HT-29 (cell line): Measurements from ENCODE around the gene SOX8. TPM values are rescaled to one million over a fixed set of nuclear protein-coding genes. Genes with fewer than 3 reads are reported as not detected.
"Not testable (repeated sequence)": the region's sequence is repeated elsewhere in the genome, so short reads cannot be mapped to it uniquely, and the experiment has no call there.

Source experiments
- DNase-seq: peaks from one replicate; pipeline ENCODE4 v3.0.0-alpha.2; 2015; ENCODE audit warnings: low spot score
- total RNA-seq: library from RNA; depleted of rRNA; stranded (reverse); fragments of >200 nt; shearing (Covaris generic); gene quantifications from 2 replicates; pipeline ENCODE4 v1.2.3, GENCODE V29; 2014; rRNA removed

SOX8 gene
- total RNA-seq: 0.08 and 0.61 TPM in 2 replicates

DNA sequence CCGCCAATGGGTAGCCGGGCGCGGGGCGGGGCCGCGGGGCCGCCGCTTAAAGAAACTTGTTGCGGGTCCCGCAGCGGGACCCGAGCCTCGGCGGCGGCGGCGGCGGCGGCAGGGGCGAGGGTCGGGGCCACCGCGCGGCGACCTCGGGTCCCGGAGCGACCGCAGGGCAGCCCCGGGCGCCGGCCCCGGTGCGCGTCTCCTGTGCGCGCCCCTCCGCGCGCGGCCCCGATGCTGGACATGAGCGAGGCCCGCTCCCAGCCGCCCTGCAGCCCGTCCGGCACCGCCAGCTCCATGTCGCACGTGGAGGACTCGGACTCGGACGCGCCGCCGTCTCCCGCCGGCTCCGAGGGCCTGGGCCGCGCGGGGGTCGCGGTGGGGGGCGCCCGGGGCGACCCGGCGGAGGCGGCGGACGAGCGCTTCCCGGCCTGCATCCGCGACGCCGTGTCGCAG is at the start of gene SOX8:
Gene SOX8 (plus strand): TSS at position 76 of the 450 bp plus-strand sequence. CDS start 153 bp downstream, at position 229.
- DNase-seq: no peak

DNA sequence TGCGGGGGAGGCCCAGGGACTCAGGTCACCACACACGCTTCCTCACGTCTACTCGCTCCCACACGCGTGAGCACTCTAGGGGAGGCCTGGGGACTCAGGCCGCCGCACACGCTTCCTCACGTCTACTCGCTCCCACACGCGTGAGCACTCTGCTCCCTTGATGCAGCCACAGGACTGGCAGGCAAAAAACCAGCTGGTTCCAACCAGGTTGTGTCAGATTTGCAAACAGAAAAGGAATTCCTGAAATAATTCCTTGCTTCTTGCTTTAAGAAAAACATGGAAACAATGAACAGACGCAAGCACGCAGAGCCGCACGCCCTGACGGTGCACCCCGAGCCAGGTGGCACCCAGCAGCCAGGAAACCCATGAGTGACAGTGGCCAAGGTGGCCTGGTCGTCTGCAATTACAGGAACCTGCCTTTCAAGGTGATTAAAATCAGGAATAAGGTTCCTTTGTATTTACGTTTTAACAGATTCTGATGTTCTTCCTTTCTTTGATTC is 48.7 kb upstream of the SOX8 start:
- no peak for DNase-seq

DNA sequence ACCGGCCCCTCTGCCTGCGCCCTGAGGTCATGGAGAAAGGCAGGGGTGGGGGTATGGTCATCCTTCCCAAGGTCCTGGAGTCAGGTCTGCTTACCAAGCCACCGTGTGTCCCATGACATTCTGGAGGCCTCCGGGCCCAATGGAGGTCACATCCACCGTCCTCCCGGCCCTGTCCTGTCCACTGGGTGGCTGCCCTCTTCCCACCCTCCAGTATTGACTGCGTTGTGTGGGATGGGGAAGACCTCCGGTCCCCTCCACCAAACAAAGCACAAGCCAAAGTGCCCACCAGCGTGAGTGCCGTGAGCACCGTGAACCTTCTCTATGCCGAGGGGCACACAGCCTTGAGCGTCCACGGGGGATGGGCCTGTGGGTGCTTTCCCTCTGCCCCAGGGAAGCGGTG is 48.0 kb upstream of the SOX8 start:
- no peak for DNase-seq

DNA sequence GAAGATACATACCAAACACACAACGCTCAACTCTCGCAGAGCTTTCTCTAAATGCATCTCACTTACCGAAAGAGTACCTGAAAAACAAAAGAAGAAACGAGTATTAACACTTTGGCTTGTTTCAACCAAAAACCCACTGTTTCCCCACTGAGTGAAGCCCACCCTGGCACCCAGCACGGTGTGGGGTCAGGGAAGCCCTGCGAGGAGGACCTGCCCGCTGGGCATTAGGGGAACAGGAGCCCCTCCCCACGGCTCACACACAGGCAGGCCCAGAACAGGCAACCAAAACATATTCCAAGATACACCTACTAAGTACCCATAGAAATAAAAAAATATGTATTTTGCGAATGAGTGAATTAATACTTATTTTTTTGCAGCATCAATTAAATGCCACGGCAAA is 47.4 kb upstream of the SOX8 start:
- DNase-seq: no peak

DNA sequence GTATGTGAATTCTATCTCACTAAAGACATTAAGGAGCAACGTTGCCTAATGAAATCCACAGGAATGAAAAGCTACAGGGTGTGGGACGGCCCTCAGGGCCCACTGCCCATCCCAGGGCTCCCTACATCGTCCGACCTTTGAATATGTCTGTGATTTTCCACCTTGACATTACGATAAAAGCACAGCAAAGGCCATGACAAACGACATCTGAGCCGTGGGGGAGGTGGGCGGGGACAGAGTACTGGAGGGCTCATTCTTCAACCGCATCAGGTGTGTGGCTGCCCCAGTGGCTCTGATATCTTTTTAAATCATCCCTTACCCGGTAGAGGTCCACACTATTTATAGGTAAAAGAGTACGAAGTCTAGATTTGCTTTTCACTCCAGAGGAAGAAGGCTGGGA is 45.9 kb upstream of the SOX8 start:
- no peak for DNase-seq

DNA sequence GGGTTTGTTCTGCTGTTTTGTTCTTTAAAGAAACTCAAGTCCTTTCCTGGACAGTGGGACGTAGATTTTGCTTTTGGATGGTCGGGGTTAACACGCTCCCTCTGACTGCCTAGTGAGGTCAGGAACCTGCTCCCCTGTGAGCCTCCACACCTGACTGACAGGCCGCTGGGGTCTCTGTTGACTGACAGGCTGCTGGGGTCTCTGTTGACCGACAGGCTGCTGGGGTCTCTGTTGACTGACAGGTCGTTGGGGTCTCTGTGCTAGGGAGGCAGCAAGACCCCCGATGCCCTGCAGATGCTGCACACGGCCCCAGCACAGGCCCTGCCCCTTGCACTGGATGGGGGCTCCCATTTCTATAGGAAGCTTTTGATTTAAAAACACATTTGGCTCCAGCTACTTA is 44.3 kb upstream of the SOX8 start:
- DNase-seq: no peak

DNA sequence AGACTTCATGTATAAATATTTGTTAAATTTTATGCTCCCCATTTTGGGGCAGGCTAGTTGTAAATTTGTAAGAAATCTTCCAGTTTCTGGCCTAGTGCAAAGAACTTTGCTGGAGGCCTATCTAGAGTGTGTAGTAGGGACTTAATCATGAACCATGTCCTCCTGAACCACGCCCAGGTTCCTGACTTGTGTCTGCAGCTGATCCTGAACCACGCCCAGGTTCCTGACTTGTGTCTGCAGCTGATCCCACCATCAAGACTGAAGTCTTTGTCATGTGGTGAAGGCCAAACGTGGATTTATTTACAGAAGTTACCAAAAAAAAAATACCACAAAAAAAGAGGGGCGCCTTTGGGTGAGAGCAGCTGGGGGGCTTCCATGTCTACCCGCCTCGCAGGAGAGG is 43.8 kb upstream of the SOX8 start:
- DNase-seq: no peak

DNA sequence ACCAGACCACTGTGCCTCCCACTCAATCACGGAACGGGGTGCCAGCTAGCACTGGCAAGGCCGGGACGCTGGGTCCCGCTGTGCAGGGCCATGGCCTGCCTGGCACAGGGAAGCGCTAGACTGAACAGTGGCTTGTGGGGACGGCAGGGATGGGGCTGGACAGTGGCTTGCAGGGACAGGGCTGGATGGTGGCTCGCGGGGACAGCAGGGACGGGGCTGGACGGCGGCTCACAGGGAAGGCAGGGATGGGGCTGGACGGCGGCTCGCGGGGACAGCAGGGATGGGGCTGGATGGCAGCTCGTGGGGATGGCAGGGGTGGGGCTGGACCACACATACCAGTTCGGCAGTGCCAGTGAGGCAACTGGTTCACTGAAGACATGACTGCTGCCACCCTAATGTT is 43.4 kb upstream of the SOX8 start:
- DNase-seq: no peak

DNA sequence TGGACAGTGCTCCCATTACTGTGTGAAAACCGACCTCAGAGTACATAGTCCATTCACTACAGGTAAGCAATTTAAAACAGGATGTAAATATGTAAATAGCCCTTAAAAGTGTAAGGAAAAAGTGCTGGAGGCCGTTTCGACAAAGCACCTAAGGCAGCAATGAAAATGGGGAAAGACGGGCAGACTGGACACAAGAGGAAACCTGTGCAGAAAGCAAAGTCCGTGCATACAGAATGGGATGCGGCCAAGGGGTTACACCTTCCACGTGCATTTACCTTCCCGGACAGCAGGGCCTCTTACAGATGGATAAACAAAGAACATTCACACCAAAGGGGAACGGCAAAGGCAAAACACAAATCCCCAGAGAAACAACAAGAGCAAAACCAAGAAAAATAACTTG is 42.8 kb upstream of the SOX8 start:
- no peak for DNase-seq

DNA sequence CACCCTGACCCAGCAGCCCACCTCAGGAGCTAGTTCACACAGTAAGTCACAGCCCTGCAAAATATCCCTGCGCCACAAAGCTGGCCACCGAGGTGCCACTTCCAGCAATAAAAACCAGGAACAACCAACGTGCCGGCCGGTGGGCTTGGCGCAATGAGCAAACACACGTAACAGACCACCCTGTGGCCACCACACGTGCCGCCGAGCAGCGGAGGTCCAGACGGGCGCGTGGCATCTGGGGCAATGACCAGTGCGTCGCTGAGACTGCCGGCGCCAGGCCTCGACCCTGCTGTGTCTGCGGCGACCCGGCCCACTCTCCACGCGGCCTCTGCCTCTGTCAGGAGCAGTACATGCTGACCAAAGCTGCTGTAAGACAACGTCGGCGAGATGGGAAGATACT is 42.3 kb upstream of the SOX8 start:
- no peak for DNase-seq

DNA sequence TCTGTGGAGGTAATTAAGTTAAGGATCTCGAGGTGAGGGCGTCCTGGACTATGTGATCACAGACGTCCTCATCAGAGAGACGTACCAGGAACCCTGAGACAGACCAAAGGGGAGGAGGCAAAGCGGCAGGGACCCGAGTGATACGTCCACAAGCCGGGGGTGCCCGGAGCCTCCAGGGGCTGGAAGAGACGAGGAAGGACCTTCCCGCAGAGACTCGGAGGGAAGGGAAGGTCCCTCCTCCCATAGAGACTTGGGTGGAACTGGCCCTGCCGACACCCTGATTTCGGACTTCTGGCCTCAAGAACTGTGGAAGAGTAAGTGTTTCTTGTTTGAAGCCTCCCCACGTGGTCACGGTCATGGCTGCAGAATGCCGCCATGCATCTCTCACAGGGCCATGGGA is 41.6 kb upstream of the SOX8 start:
- no peak for DNase-seq

DNA sequence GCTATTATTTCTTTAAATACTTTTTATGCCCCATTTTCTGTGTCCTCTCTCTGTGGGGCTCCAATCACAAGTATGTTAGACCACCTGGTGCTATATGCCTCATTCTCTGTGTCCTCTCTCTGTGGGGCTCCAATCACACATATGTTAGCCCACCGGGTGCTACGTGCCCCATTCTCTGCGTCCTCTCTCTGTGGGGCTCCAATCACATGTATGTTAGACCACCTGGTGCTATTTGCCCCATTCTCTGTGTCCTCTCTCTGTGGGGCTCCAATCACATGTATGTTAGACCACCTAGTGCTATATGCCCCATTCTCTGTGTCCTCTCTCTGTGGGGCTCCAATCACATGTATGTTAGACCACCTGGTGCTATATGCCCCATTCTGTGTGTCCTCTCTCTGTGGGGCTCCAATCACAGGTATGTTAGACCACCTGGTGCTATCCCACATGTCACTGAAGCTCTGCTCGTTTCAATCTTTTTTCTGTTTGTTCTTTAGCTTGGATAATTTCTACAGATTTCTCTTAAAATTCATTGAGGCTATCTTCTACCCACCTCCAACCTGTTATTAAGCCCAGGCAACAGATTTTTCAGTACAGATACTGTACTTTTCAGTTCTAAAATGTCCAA is 39.0 kb upstream of the SOX8 start:
- no peak for DNase-seq

DNA sequence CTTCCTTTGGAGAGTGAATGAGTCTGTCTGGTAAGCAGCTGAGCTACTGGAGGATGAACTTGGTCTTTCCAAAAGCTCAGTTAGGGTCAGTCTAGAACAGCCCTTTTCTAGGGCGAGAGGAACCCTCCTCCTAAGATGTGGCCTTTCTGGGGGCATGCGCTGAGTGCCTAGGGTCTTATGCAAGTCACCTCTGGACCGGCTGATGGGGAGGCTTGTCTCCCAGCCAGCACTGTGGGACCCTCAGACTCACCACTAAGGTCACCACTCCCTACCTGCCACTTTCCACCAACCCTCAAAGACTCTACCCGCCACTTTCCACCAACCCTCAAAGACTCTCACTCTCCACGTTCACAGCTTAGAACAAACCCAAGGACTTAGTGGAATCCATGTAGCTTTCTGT is 37.6 kb upstream of the SOX8 start:
- DNase-seq: no peak

DNA sequence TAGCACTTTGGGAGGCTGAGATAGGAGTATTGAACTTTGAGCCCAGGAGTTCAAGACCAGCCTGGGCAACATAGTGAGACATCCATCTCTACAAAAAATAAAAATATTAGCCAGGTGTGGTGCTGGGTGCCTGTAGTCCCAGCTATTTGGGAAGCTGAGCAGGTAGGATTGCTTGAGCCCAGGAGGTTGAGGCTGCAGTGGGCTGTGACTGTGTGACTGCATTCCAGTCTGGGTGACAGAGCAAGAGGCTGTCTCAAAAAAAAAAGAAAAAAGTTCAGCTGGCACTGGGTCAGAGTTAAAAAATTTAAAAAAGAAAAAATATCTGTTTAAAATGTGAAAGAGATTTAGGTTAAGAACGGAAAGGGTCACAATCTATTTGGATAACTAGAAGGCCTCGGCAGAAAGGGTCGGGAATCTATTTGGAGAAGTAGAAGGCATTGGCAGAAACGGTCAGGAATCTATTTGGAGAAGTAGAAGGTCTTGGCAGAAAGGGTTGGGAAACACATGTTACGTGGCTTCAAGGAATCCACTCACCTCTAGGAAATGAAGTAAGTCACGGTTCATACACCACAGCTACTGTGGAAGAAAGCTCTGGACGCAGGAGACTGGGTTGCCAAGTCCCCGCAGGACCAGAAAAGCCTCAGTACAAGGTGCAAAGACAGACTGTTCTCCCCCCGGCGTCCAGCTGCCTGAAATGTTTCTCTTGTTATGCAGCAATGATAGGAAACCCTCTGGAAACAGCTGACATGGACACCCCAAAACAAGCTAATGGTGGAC is 36.1 kb upstream of the SOX8 start:
- no peak for DNase-seq

DNA sequence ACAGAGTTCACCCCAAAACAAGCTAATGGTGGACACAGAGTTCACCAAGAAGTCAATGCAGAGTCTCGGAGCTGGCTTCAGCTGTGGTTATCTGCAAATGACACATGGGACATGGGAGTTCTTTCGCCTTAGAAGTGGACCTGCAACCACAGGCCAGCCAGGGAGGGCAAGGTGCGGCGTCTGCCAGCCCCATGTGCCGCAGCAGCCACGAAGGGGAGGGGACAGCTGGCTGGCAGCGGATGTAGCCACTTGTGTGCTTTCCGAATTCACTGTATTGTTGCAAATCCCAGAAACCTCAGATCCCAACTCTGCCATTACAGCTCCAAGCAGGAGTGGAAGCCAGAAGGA is 35.5 kb upstream of the SOX8 start:
- DNase-seq: no peak

DNA sequence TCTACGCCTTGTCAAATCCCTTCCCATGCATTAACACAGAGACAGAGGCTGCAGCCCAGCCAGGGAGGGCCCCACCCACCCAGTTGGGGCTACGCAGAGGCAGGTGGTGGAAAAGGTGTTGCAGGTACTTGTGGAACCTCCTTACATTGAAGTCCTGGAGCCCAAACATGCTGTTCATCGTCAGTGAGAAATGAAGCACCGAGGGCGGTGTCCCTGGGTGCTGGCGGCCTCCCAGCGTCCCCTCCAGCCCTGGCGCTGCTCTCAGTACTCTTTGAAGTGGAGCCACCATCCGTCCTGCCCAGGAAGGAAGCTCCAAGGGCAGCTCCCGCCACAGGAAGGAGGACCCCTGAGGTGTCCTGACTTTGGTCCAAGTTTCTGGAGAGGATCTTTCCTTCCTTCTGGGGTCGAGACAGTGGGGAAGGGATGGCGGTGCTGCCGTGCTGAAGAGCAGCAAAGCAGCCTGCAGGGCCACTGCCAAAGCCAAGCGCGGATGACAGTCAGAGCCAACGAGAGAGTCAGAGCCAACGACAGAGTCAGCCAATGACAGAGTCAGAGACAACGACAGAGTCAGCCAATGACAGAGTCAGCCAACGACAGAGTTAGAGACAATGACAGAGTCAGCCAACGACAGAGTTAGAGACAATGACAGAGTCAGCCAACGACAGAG is 34.2 kb upstream of the SOX8 start:
- DNase-seq: no peak

DNA sequence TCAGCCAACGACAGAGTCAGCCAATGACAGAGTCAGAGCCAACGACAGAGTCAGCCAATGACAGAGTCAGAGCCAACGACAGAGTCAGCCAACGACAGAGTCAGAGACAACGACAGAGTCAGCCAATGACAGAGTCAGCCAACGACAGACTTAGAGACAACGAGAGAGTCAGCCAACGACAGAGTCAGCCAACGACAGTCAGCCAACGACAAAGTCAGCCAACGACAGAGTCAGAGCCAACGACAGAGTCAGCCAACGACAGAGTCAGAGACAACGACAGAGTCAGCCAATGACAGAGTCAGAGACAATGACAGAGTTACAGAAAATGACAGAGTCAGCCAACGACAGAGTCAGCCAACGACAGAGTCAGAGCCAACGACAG is 33.7 kb upstream of the SOX8 start:
- DNase-seq: not testable (repeated sequence)

DNA sequence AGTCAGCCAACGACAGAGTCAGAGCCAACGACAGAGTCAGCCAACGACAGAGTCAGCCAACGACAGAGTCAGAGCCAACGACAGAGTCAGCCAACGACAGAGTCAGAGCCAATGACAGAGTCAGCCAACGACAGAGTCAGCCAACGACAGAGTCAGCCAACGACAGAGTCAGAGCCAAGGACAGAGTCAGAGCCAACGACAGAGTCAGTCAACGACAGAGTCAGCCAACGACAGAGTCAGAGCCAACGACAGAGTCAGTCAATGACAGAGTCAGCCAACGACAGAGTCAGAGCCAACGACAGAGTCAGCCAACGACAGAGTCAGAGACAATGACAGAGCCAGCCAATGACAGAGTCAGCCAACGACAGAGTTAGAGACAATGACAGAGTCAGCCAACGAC is 32.8 kb upstream of the SOX8 start:
- DNase-seq: not testable (repeated sequence)

DNA sequence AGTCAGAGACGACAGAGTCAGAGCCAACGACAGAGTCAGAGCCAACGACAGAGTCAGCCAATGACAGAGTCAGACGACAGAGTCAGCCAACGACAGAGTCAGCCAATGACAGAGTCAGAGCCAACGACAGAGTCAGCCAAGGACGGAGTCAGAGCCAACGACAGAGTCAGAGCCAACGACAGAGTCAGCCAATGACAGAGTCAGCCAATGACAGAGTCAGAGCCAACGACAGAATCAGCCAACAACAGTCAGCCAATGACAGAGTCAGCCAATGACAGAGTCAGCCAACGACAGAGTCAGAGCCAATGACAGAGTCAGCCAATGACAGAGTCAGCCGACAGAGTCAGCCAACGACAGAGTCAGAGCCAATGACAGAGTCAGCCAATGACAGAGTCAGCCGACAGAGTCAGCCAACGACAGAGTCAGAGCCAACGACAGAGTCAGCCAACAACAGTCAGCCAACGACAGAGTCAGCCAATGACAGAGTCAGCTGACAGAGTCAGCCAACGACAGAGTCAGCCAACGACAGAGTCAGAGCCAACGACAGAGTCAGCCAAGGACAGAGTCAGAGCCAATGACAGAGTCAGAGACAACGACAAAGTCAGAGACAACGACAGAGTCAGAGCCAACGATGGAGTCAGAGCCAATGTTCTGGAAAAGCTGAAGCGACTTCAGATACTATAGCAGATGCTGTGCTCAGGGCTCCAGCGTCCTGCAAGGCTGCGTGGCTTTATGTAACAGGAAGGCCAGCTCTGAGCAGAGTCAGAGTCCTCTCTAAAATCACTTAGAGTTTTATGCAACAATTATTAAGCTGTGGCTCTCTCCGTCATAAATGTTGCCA is 30.6 kb upstream of the SOX8 start:
- not testable (repeated sequence) for DNase-seq

DNA sequence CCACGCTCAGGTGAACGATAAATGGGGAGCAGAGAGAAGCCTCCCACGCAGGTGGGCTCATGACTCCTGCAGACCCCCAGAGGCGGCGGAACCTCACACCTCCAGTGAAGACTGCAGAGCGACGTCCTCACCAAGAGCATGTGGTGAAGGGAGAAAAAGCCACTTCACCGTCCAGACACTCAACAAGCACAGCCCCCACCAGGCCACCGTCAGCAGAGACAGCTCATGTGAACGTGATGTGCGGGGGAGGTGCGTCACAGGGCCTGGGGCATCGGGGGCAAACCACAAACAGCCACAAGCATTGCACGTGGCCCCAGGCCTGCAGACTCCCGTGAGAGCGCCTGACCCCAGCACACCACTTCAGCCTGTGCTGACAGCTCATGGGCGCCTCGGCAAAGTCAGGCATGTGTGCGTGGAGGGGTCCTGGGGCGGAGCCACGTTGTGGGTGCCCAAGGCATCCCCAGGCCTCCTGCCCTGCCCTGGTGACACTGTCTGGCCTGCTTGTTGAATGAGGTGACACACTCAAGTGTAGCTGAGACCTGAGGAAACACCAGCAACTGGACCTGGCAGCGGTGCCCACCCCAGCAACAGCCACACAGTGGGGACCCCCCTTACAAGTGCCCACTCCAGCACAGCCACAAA is 29.8 kb upstream of the SOX8 start:
- DNase-seq: no peak

DNA sequence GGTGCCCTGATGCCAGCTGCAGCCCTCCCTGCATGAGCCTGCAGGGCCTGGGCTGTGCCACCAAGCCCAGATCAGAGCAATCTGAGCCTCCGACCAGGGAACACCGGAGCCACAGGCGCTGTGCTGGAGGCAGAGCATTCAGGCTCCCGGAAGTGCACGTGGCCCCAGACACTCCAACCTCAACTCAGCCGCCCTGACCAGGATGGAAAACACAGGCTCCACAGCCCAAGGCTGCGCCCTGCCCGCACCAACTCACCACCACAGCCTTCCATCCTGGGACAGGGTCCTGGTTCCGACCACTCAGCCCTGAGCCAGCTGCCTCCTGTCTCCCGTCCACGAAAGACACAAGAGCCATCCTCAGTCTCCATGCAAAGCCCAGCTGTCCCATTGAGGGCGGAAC is 29.2 kb upstream of the SOX8 start:
- no peak for DNase-seq
